Measurements from ENCODE around the gene BTBD9.

- TF ChIP-seq CTCF (IDR thresholded peaks at IDR 0.05) (no peak), POLR2A (IDR thresholded peaks at IDR 0.05) (no peak)
Observed at GRCh38 chr6:38438097-38438496, 201.6 kb downstream of the BTBD9 start.
